GM21390 (cell line): ENCODE measurements around the gene CRLF1.
A peak's percentile ranks its signal among the peaks of the same experiment; 100 is the strongest.

Experiments
- ATAC-seq: cut with Tn5 transposase; IDR thresholded peaks from one replicate; pipeline ENCODE4 v1.9.1; 2021; ENCODE audit not compliant: unreplicated experiment

Gene CRLF1

DNA sequence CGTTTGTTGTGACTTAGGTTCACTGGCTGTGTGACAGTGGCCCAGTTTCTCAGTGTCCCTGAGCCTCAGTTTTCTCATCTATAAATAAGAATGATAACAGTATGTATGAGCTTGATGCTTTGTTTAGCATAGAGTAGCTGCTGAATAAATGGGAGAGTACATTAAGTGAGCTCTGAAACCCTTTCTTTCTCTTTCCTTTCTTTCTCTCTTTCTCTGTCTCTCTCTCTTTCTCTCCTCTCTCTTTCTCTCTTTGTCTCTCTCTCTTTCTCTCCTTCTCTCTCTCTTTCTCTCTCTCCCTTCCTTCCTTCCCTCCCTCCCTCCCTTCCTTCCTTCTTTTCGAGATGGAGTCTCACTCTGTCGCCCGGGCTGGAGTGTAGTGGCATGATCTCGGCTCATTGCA, 46.9 kb downstream of the CRLF1 start:
- no peak for ATAC-seq

DNA sequence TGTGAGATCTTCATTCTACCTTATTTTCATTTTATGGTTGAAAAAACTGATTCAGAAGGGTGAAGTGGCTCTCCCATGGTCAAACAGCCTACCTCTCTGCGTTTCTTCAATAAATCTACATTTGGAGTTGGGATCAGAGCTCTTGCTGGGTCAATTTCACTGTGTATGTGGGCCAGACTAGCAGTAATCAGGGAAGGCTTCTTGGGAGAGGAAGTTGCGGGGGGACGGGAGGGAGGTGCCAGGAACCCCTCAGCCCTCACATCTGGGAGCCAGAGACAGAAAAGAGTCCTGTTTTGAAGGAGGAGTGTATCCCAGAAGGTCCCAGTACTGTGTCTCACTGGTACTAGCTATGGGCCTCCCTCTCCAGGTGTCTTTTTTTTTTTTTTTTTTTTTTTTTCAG, 48.0 kb downstream of the CRLF1 start:
- ATAC-seq = no peak

DNA sequence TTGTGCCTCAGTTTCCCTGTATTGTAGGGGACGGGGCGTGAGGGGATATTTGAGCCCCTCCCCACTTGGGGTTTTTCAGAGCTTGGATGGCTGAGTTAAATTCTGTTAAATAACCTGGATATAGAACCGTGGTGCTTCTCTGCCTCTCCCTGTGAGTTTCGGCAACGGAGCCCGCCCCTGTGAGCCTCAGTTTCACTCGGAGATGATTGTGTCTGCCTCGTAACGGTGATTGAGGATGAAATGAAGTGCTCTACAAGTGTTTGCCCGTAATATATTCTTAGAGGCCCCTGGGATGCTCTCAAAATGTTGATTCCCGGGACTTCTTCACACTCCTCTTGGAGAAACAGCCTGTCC, 48.4 kb downstream of the CRLF1 start:
- no peak for ATAC-seq

DNA sequence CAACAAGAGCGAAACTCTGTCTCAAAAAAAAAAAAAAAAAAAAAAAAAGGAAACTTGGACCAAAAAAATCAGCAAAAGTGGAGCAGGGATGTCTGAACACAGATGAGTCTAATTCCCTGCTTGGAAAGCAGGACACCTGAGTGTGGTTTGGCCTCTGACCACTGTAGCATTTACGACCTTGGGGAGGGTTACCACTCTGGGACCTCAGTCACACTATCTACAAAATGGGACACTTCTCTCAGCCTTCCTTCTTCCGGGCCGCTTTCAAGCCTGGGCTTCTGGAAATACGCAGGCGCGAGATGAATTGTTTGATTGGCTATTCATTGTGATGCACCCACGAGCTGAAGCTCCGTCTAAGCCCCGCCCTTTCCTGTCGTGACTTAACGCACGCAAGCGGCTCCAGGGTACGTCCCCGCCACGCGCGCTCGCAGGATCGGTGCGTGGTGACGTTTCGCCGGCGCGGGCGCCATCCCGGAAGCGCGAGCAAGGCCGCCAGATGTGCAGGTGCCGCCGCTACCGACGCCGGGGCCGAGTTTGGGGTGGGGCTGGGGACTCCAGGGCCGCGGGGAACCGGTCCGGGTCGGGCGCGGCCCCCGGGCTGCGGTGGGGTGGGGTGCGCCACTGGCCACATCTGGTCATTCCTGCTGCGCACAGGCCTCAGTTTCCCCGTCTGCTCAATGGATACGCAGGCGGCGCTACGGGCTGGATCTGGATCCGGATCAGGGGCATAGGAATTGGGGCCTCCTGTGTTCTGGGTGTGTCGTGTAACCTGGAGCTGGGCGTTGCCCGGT, 49.0 kb downstream of the CRLF1 start, which contains the start of gene KXD1:
Gene KXD1 (plus strand): TSS at position 460 of the 791 bp plus-strand sequence. CDS start 4,187 bp downstream, outside the sequence.
- peak; percentile 82 for ATAC-seq

DNA sequence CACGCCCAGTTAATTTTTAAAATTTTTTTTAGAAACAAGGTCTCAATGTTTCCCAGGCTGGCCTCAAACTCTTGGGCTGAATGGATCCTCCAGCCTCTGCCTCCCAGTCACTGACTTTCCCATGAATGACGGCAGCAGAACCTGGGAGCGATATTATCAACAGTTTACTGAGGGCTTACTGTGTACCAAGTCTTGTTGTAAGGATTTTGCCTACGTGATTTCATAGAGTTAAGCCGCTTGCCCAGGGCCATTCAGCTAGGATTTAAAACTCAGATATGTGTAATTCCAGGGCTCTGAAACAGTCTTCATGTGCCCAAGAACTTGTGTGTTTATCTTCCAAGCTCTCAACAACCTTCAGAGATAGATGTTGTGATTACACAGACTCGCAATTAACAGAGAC, 55.0 kb downstream of the CRLF1 start:
- ATAC-seq = no peak

DNA sequence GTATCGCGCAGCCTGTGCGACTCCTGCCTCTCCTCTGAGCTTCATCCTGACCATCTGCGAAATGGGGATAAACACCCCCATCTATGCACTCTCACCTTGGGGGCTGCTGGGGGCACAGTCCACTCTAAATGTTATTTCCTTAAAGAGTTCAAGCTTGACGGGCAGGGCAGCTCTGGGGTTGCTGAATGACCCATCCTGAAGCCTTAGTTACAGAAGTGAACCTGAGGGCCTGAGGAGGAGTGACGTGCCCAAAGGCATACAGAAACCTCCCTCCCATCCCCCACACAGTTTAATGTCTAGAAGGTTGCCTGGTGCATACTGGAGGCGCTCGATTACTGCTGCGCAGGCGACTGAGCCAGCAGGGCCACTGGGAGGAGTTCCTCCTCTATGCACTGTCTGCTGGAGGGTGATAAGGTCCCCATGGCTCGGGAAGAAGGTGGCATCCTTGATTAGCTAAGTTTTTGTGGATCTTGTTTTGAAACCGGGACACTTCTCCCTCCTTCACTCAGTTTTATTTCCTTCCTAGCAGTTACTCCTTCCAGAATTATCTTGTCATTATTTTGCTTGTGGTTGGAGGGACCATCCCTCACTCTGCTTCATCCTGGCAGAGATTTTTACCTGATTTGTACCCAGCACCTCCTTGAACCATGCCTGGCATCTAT, 62.7 kb downstream of the CRLF1 start:
- peak; percentile 45 for ATAC-seq
